ENCODE results near the gene TBX10.

The TBX10 gene

DNA sequence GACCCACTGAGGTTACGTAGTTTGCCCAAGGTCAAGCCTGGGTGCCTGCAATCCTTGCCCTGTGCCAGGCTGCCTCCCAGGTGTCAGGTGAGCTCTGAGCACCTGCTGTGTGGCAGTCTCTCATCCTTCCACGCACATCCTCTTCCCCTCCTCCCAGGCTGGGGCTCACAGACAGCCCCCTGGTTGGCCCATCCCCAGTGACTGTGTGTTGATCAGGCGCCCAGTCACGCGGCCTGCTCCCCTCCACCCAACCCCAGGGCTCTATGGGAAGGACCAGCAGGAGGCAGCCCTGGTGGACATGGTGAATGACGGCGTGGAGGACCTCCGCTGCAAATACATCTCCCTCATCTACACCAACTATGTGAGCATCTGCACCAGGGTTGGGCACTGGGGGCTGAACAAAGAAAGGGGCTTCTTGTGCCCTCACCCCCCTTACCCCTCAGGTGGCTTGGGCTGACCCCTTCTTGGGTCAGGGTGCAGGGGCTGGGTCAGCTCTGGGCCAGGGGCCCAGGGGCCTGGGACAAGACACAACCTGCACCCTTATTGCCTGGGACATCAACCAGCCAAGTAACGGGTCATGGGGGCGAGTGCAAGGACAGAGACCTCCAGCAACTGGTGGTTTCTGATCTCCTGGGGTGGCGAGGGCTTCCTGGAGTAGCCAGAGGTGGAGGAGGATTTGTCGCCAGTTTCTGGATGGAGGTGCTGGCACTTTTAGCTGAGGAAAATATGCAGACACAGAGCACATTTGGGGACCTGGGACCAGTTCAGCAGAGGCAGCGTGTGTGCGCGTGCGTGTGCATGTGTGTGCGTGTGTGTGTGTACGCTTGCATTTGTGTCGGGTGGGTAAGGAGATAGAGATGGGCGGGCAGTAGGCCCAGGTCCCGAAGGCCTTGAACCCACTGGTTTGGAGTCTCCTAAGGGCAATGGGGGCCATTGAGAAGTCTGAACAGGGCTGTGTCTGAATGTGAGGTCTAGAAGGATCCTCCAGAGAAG, 54.4 kb downstream of the TBX10 start:
- TF ChIP-seq CTCF (IDR thresholded peaks at IDR 0.05; ENCODE audit: control extremely low read depth, extremely low read depth, low read depth, missing control alignments): no peak
- no peak for DNase-seq (ENCODE audit: extremely low spot score)
- POLR2A ChIA-PET: interaction anchor here (1.4 kb wide), 1 partner anchor 28 kb away, joined by 5 read pairs; no protein-coding TSS in a partner anchor
- CTCF ChIA-PET: interaction anchor here (0.6 to 3.9 kb wide), 8 partner anchors 9 to 148 kb away, joined by 3 to 28 read pairs (median 4); partner anchors contain the start of genes NUDT8 and PTPRCAP

DNA sequence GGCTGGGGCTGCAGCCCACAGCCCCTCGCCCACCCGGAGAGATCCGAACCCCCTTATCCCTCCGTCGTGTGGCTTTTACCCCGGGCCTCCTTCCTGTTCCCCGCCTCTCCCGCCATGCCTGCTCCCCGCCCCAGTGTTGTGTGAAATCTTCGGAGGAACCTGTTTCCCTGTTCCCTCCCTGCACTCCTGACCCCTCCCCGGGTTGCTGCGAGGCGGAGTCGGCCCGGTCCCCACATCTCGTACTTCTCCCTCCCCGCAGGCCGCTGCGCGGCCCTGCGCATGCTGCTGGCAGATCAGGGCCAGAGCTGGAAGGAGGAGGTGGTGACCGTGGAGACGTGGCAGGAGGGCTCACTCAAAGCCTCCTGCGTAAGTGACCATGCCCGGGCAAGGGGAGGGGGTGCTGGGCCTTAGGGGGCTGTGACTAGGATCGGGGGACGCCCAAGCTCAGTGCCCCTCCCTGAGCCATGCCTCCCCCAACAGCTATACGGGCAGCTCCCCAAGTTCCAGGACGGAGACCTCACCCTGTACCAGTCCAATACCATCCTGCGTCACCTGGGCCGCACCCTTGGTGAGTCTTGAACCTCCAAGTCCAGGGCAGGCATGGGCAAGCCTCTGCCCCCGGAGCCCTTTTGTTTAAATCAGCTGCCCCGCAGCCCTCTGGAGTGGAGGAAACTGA, 55.2 kb downstream of the TBX10 start:
- TF ChIP-seq CTCF (IDR thresholded peaks at IDR 0.05; ENCODE audit: control extremely low read depth, extremely low read depth, low read depth, missing control alignments): no peak
- CTCF ChIA-PET: interaction anchor here (0.8 to 3.9 kb wide), 14 partner anchors 10 to 238 kb away, joined by 3 to 28 read pairs (median 4); partner anchors contain the start of genes NUDT8 and PTPRCAP
- DNase-seq (ENCODE audit: extremely low spot score): peak; percentile 41
- POLR2A ChIA-PET: interaction anchor here (1.0 to 1.4 kb wide), 2 partner anchors 8 to 29 kb away, joined by 5 to 6 read pairs; no protein-coding TSS in a partner anchor

GRCh38 chr11:67583247-67584204, 56.0 kb downstream of the TBX10 start, which contains the start of gene GSTP1:
Gene GSTP1 (plus strand): TSS chr11:67583812. CDS start chr11:67583844, 32 bp downstream.
- peak; percentile 91 for DNase-seq (ENCODE audit: extremely low spot score)
- CTCF ChIA-PET: interaction anchor here (0.8 to 3.9 kb wide), 21 partner anchors 11 to 237 kb away, joined by 3 to 28 read pairs (median 4); partner anchors contain the start of genes ACY3, NUDT8 and PTPRCAP
- POLR2A ChIA-PET: interaction anchor here (0.5 to 1.0 kb wide), 2 partner anchors 9 to 1446 kb away, joined by 4 to 6 read pairs; no protein-coding TSS in a partner anchor
- TF ChIP-seq CTCF (IDR thresholded peaks at IDR 0.05; ENCODE audit: control extremely low read depth, extremely low read depth, low read depth, missing control alignments): peak; percentile 66

DNA sequence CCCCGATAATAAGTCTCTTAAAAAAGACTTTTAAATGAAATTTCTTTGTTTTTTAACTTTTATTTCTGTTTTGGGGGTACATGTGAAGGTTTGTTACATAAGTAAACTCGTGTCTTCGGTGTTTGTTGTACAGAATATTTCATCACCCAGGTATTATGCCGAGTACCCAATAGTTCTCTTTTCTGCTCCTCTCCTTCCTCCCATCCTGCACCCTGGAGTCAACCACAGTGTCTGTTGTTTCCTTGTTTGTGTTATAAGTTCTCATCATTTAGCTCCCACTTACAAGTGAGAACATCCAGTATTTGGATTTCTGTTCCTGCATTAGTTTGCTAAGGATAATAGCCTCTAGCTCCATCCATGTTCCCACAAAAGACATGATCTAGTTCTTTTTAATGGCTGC, 57.6 kb downstream of the TBX10 start:
- ChIA-PET CTCF (interaction anchor here (0.6 to 3.9 kb wide), 10 partner anchors 9 to 70 kb away, joined by 3 to 28 read pairs (median 4); partner anchors contain the start of gene NUDT8), POLR2A (no interaction called here)
- TF ChIP-seq CTCF (IDR thresholded peaks at IDR 0.05; ENCODE audit: control extremely low read depth, extremely low read depth, low read depth, missing control alignments): no peak
- DNase-seq (ENCODE audit: extremely low spot score): no peak

GRCh38 chr11:67581469-67581868, 58.1 kb downstream of the TBX10 start:
- DNase-seq (ENCODE audit: extremely low spot score): no peak
- CTCF ChIA-PET: interaction anchor here (1.4 to 3.1 kb wide), 3 partner anchors 9 to 27 kb away, joined by 3 to 24 read pairs (median 23); no protein-coding TSS in a partner anchor
- POLR2A ChIA-PET: interaction anchor here (0.6 kb wide), 1 partner anchor 30 kb away, joined by 3 read pairs; no protein-coding TSS in a partner anchor
- TF ChIP-seq CTCF (IDR thresholded peaks at IDR 0.05; ENCODE audit: control extremely low read depth, extremely low read depth, low read depth, missing control alignments): no peak

All from GM10248 (cell line).